ENCODE results near the gene EIF5B.

Gene EIF5B

DNA sequence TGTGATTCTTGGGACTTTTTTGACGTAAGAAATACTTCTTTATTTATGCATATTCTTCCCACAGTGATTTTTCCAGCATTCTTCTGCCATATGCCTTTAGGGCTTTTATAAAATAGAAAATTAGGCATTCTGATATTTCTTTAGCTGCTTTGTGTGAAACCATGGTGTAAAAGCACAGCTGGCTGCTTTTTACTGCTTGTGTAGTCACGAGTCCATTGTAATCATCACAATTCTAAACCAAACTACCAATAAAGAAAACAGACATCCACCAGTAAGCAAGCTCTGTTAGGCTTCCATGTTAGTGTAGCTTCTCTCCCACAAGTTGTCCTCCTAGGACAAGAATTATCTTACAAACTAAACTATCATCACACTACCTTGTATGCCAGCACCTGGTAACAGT lies 62.6 kb downstream of the EIF5B start:
- H3K9me3 ChIP-seq (replicated peaks in 1 of 2; ENCODE audit: control insufficient read depth in 2 of 2, insufficient read depth in 1 of 2, low read depth in 1 of 2, low read length in 2 of 2): no peaks in the 10 kb centered on the region
- H3K4me3 ChIP-seq (ENCODE audit: low read length in 2 of 2): no peak overlapping the region
- no peak overlapping the region for H2BK15ac ChIP-seq (ENCODE audit: low read length)
- no peak overlapping the region for H4K91ac ChIP-seq (ENCODE audit: low read depth, low read length, poor library complexity)
- H2BK5ac ChIP-seq (ENCODE audit: low read length): no peak overlapping the region
- no peaks in the 10 kb centered on the region for H3K79me1 ChIP-seq (ENCODE audit: low read depth, low read length)
- no peak overlapping the region for H2AFZ ChIP-seq (ENCODE audit: low read length)
- no peak overlapping the region for H2BK12ac ChIP-seq (ENCODE audit: low read length)
- peaks cover 0 to 3% of the 10 kb centered on the region in 2 donors for H3K4me1 ChIP-seq (ENCODE audit: control insufficient read depth in 2 of 2, insufficient read depth in 1 of 2, low read depth in 1 of 2, low read length in 2 of 2)
- H3K18ac ChIP-seq (ENCODE audit: low read length): no peak overlapping the region
- H2AK5ac ChIP-seq (ENCODE audit: low read depth, low read length): no peak overlapping the region
- H2BK120ac ChIP-seq (ENCODE audit: low read depth, low read length): no peak overlapping the region
- no peak overlapping the region for H3K27ac ChIP-seq (replicated peaks; ENCODE audit: low read length)
- WGBS, 2 donors (ENCODE audit: extremely low coverage in 2 of 2, insufficient read length in 2 of 2, insufficient replicate concordance in 1 of 2): no CpG with 5 or more reads among the region's 2 CpGs
- DNase-seq (ENCODE audit: low spot score): no peak
- no peak overlapping the region for H3K23ac ChIP-seq (ENCODE audit: low read depth, low read length, poor library complexity)
- H3K9ac ChIP-seq (ENCODE audit: low read depth, low read length, poor library complexity): no peak overlapping the region
- H4K8ac ChIP-seq (ENCODE audit: low read depth, low read length): no peak overlapping the region
- H3K14ac ChIP-seq (ENCODE audit: low read length): no peak overlapping the region
- H3K27me3 ChIP-seq (ENCODE audit: control insufficient read depth in 3 of 3, insufficient read depth in 3 of 3, low read depth in 1 of 3, low read length in 3 of 3): no peaks in the 10 kb centered on the region
- H3K4me2 ChIP-seq (ENCODE audit: insufficient read depth, low read length, poor library complexity, severe bottlenecking): no peak overlapping the region
- peaks cover 49 to 99% of the 10 kb centered on the region in 2 donors for H3K36me3 ChIP-seq (replicated peaks in 1 of 2; ENCODE audit: control insufficient read depth in 2 of 2, insufficient read depth in 2 of 2, low read length in 2 of 2)
- H3K4ac ChIP-seq (ENCODE audit: low read length): no peak overlapping the region

DNA sequence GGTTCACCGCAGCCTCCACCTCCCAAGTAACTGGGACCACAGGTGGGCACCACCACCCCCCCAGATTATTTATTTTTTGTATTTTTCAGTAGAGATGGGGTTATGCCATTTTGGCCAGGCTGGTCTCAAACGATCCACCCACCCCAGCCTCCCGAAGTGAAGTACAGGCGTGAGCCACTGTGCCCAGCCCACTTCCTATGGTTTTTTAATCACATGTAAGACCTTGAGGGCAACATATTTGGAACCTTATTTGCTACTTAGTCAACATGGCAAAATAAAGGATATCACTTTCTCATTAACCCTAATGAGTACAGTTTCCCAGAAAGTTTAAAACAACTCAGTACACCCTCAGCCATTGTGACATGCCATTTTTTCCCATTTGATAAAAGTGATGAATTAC lies 64.7 kb downstream of the EIF5B start:
- H2BK15ac ChIP-seq (ENCODE audit: low read length): no peak overlapping the region
- no peak overlapping the region for H3K4me2 ChIP-seq (ENCODE audit: insufficient read depth, low read length, poor library complexity, severe bottlenecking)
- no peaks in the 10 kb centered on the region for H3K27me3 ChIP-seq (ENCODE audit: control insufficient read depth in 3 of 3, insufficient read depth in 3 of 3, low read depth in 1 of 3, low read length in 3 of 3)
- peaks cover 43 to 100% of the 10 kb centered on the region in 2 donors for H3K36me3 ChIP-seq (replicated peaks in 1 of 2; ENCODE audit: control insufficient read depth in 2 of 2, insufficient read depth in 2 of 2, low read length in 2 of 2)
- no peaks in the 10 kb centered on the region for H3K9me3 ChIP-seq (replicated peaks in 1 of 2; ENCODE audit: control insufficient read depth in 2 of 2, insufficient read depth in 1 of 2, low read depth in 1 of 2, low read length in 2 of 2)
- no peak overlapping the region for H2AFZ ChIP-seq (ENCODE audit: low read length)
- no peak overlapping the region for H3K18ac ChIP-seq (ENCODE audit: low read length)
- no peak overlapping the region for H3K4ac ChIP-seq (ENCODE audit: low read length)
- no peak overlapping the region for H2AK5ac ChIP-seq (ENCODE audit: low read depth, low read length)
- H3K27ac ChIP-seq (replicated peaks; ENCODE audit: low read length): no peak overlapping the region
- H2BK5ac ChIP-seq (ENCODE audit: low read length): no peak overlapping the region
- WGBS, 2 donors (ENCODE audit: extremely low coverage in 2 of 2, insufficient read length in 2 of 2, insufficient replicate concordance in 1 of 2): no CpG with 5 or more reads among the region's 4 CpGs
- no peak overlapping the region for H3K4me3 ChIP-seq (ENCODE audit: low read length in 2 of 2)
- no peaks in the 10 kb centered on the region for H3K79me1 ChIP-seq (ENCODE audit: low read depth, low read length)
- no peak overlapping the region for H2BK12ac ChIP-seq (ENCODE audit: low read length)
- no peak overlapping the region for H3K14ac ChIP-seq (ENCODE audit: low read length)
- no peak overlapping the region for H3K23ac ChIP-seq (ENCODE audit: low read depth, low read length, poor library complexity)
- H3K9ac ChIP-seq (ENCODE audit: low read depth, low read length, poor library complexity): no peak overlapping the region
- peaks cover 0 to 3% of the 10 kb centered on the region in 2 donors for H3K4me1 ChIP-seq (ENCODE audit: control insufficient read depth in 2 of 2, insufficient read depth in 1 of 2, low read depth in 1 of 2, low read length in 2 of 2)
- no peak overlapping the region for H4K91ac ChIP-seq (ENCODE audit: low read depth, low read length, poor library complexity)
- no peak for DNase-seq (ENCODE audit: low spot score)
- no peak overlapping the region for H4K8ac ChIP-seq (ENCODE audit: low read depth, low read length)
- no peak overlapping the region for H2BK120ac ChIP-seq (ENCODE audit: low read depth, low read length)

- Histone ChIP-seq H2BK12ac (ENCODE audit: low read length) (no peak overlapping the region), H3K18ac (ENCODE audit: low read length) (no peak overlapping the region), H2AFZ (ENCODE audit: low read length) (no peak overlapping the region), H3K9ac (ENCODE audit: low read depth, low read length, poor library complexity) (no peak overlapping the region), H3K9me3 (replicated peaks in 1 of 2; ENCODE audit: control insufficient read depth in 2 of 2, insufficient read depth in 1 of 2, low read depth in 1 of 2, low read length in 2 of 2) (no peaks in the 10 kb centered on the region), H3K27ac (replicated peaks; ENCODE audit: low read length) (no peak overlapping the region), H3K14ac (ENCODE audit: low read length) (no peak overlapping the region), H3K4me1 (ENCODE audit: control insufficient read depth in 2 of 2, insufficient read depth in 1 of 2, low read depth in 1 of 2, low read length in 2 of 2) (peaks cover 0 to 3% of the 10 kb centered on the region in 2 donors), H3K36me3 (replicated peaks in 1 of 2; ENCODE audit: control insufficient read depth in 2 of 2, insufficient read depth in 2 of 2, low read length in 2 of 2) (peaks cover 36 to 100% of the 10 kb centered on the region in 2 donors), H3K4me3 (ENCODE audit: low read length in 2 of 2) (no peak overlapping the region), H4K91ac (ENCODE audit: low read depth, low read length, poor library complexity) (no peak overlapping the region), H3K23ac (ENCODE audit: low read depth, low read length, poor library complexity) (no peak overlapping the region), H2BK5ac (ENCODE audit: low read length) (no peak overlapping the region), H2BK120ac (ENCODE audit: low read depth, low read length) (no peak overlapping the region), H2BK15ac (ENCODE audit: low read length) (no peak overlapping the region), H3K4me2 (ENCODE audit: insufficient read depth, low read length, poor library complexity, severe bottlenecking) (no peak overlapping the region), H3K4ac (ENCODE audit: low read length) (no peak overlapping the region), H4K8ac (ENCODE audit: low read depth, low read length) (no peak overlapping the region), H3K27me3 (ENCODE audit: control insufficient read depth in 3 of 3, insufficient read depth in 3 of 3, low read depth in 1 of 3, low read length in 3 of 3) (no peaks in the 10 kb centered on the region), H3K79me1 (ENCODE audit: low read depth, low read length) (no peaks in the 10 kb centered on the region), H2AK5ac (ENCODE audit: low read depth, low read length) (no peak overlapping the region)
- DNase-seq (ENCODE audit: low spot score): no peak
Measured at GRCh38 chr2:99403084-99403483, 65.9 kb downstream of the EIF5B start.

- H3K36me3 ChIP-seq (replicated peaks in 1 of 2; ENCODE audit: control insufficient read depth in 2 of 2, insufficient read depth in 2 of 2, low read length in 2 of 2): peaks cover 33 to 100% of the 10 kb centered on the region in 2 donors
- H2BK12ac ChIP-seq (ENCODE audit: low read length): no peak overlapping the region
- no CpG with 5 or more reads among the region's 4 CpGs for WGBS, 2 donors (ENCODE audit: extremely low coverage in 2 of 2, insufficient read length in 2 of 2, insufficient replicate concordance in 1 of 2)
- no peak overlapping the region for H3K18ac ChIP-seq (ENCODE audit: low read length)
- H3K4me2 ChIP-seq (ENCODE audit: insufficient read depth, low read length, poor library complexity, severe bottlenecking): no peak overlapping the region
- H3K9ac ChIP-seq (ENCODE audit: low read depth, low read length, poor library complexity): no peak overlapping the region
- no peaks in the 10 kb centered on the region for H3K79me1 ChIP-seq (ENCODE audit: low read depth, low read length)
- no peak overlapping the region for H3K4me3 ChIP-seq (ENCODE audit: low read length in 2 of 2)
- H4K8ac ChIP-seq (ENCODE audit: low read depth, low read length): no peak overlapping the region
- no peak overlapping the region for H2AFZ ChIP-seq (ENCODE audit: low read length)
- H2AK5ac ChIP-seq (ENCODE audit: low read depth, low read length): no peak overlapping the region
- no peak overlapping the region for H4K91ac ChIP-seq (ENCODE audit: low read depth, low read length, poor library complexity)
- H3K4me1 ChIP-seq (ENCODE audit: control insufficient read depth in 2 of 2, insufficient read depth in 1 of 2, low read depth in 1 of 2, low read length in 2 of 2): peaks cover 0 to 3% of the 10 kb centered on the region in 2 donors
- no peak overlapping the region for H3K4ac ChIP-seq (ENCODE audit: low read length)
- no peaks in the 10 kb centered on the region for H3K27me3 ChIP-seq (ENCODE audit: control insufficient read depth in 3 of 3, insufficient read depth in 3 of 3, low read depth in 1 of 3, low read length in 3 of 3)
- no peak overlapping the region for H2BK15ac ChIP-seq (ENCODE audit: low read length)
- no peak overlapping the region for H3K14ac ChIP-seq (ENCODE audit: low read length)
- no peak overlapping the region for H3K27ac ChIP-seq (replicated peaks; ENCODE audit: low read length)
- no peak overlapping the region for H2BK120ac ChIP-seq (ENCODE audit: low read depth, low read length)
- H3K23ac ChIP-seq (ENCODE audit: low read depth, low read length, poor library complexity): no peak overlapping the region
- no peaks in the 10 kb centered on the region for H3K9me3 ChIP-seq (replicated peaks in 1 of 2; ENCODE audit: control insufficient read depth in 2 of 2, insufficient read depth in 1 of 2, low read depth in 1 of 2, low read length in 2 of 2)
- no peak overlapping the region for H2BK5ac ChIP-seq (ENCODE audit: low read length)
- no peak for DNase-seq (ENCODE audit: low spot score)
Measured at GRCh38 chr2:99403524-99403923, 66.3 kb downstream of the EIF5B start.

Data from neuronal stem cell (in vitro differentiated cells).